ENCODE results near the gene SH2D3A. TPM values are rescaled to one million over a fixed set of nuclear protein-coding genes. Genes with fewer than 3 reads are reported as not detected.

SH2D3A gene
- total RNA-seq, 2 experiments from 2014 or later, result 20.6 to 20.9 TPM

- no peak for TF ChIP-seq CTCF (IDR thresholded peaks at IDR 0.05)
Measured at GRCh38 chr19:6754136-6754535, 13.1 kb downstream of the SH2D3A start.

GRCh38 chr19:6753178-6754031 is 13.8 kb downstream of the SH2D3A start:
- peak overlapping the region; percentile 86 for H3K27ac Mint-ChIP-seq
- no peaks in the 10 kb centered on the region for H3K27me3 Mint-ChIP-seq
- CTCF ChIA-PET, result interaction anchor here (1.0 kb wide), 1 partner anchor 16 kb away, joined by 4 read pairs; no protein-coding TSS in a partner anchor
- POLR2A ChIA-PET, result interaction anchor here (0.6 to 1.5 kb wide), 5 partner anchors 9 to 16 kb away, joined by 3 to 5 read pairs (median 3); no protein-coding TSS in a partner anchor
- peak overlapping the region; percentile 68 for H3K4me3 Mint-ChIP-seq
- peak; percentile 91 for DNase-seq
- H3K9me3 Mint-ChIP-seq, result no peaks in the 10 kb centered on the region
- H3K4me1 Mint-ChIP-seq (ENCODE audit: low read depth), result peaks cover 14% of the 10 kb centered on the region
- H3K36me3 Mint-ChIP-seq (ENCODE audit: low read depth), result peaks cover 39% of the 10 kb centered on the region
- ATAC-seq, result peak; percentile 97
- intact Hi-C loops (cut with micrococcal nuclease), result no loop called here
- no peak for TF ChIP-seq CTCF (IDR thresholded peaks at IDR 0.05)

More at GRCh38 chr19:6754136-6754535, 13.1 kb downstream of the SH2D3A start:
- ChIA-PET CTCF (interaction anchor here (1.5 kb wide), 1 partner anchor 109 kb away, joined by 5 read pairs; no protein-coding TSS in a partner anchor), POLR2A (interaction anchor here (1.1 to 1.5 kb wide), 2 partner anchors 14 to 16 kb away, joined by 3 to 5 read pairs; no protein-coding TSS in a partner anchor)
- Mint-ChIP-seq H3K4me3 (no peak overlapping the region), H3K27ac (no peak overlapping the region), H3K4me1 (ENCODE audit: low read depth) (peaks cover 14% of the 10 kb centered on the region), H3K9me3 (no peaks in the 10 kb centered on the region), H3K27me3 (no peaks in the 10 kb centered on the region), H3K36me3 (ENCODE audit: low read depth) (peaks cover 44% of the 10 kb centered on the region)
- no peak for ATAC-seq
- intact Hi-C loops (cut with micrococcal nuclease), result no loop called here
- DNase-seq, result no peak

- CTCF ChIA-PET, result interaction anchor here (1.0 kb wide), 1 partner anchor 17 kb away, joined by 4 read pairs; no protein-coding TSS in a partner anchor
- ATAC-seq (no peak), DNase-seq (no peak)
- H3K4me3 Mint-ChIP-seq, result peak overlapping the region; percentile 68
- POLR2A ChIA-PET, result interaction anchor here (0.6 to 1.2 kb wide), 5 partner anchors 8 to 20 kb away, joined by 3 to 5 read pairs (median 3); partner anchors contain the start of gene VAV1
- H3K27me3 Mint-ChIP-seq, result no peaks in the 10 kb centered on the region
- intact Hi-C loops (cut with micrococcal nuclease), result no loop called here
- H3K4me1 Mint-ChIP-seq (ENCODE audit: low read depth), result peaks cover 12% of the 10 kb centered on the region
- H3K36me3 Mint-ChIP-seq (ENCODE audit: low read depth), result peaks cover 44% of the 10 kb centered on the region
- H3K9me3 Mint-ChIP-seq, result no peaks in the 10 kb centered on the region
- TF ChIP-seq CTCF (IDR thresholded peaks at IDR 0.05), result no peak
- H3K27ac Mint-ChIP-seq, result no peak overlapping the region
Measured at GRCh38 chr19:6752256-6753177, 14.7 kb downstream of the SH2D3A start.

GRCh38 chr19:6751189-6751588 is 16.0 kb downstream of the SH2D3A start:
- DNase-seq (no peak), ATAC-seq (no peak)
- no peaks in the 10 kb centered on the region for H3K27me3 Mint-ChIP-seq
- no peaks in the 10 kb centered on the region for H3K9me3 Mint-ChIP-seq
- H3K36me3 Mint-ChIP-seq (ENCODE audit: low read depth), result peaks cover 52% of the 10 kb centered on the region
- intact Hi-C loops (cut with micrococcal nuclease), result no loop called here
- no peak overlapping the region for H3K27ac Mint-ChIP-seq
- no peak for TF ChIP-seq CTCF (IDR thresholded peaks at IDR 0.05)
- ChIA-PET CTCF (no interaction called here), POLR2A (no interaction called here)
- H3K4me1 Mint-ChIP-seq (ENCODE audit: low read depth), result peaks cover 9% of the 10 kb centered on the region
- no peak overlapping the region for H3K4me3 Mint-ChIP-seq

All from activated CD8-positive, alpha-beta T cell treated with anti-CD3 and anti-CD28 coated beads for 36 hours (primary cell).